ENCODE data around the gene CACNG7.

CACNG7 gene

GRCh38 chr19:53879140-53880081 is 29.7 kb upstream of the CACNG7 start:
- DNase-seq = peak; percentile 88

- DNase-seq = no peak
These were observed 28.2 kb upstream of the CACNG7 start for GRCh38 chr19:53880711-53881481.

- DNase-seq = peak; percentile 76
These were observed 27.3 kb upstream of the CACNG7 start, which contains the start of gene PRKCG for GRCh38 chr19:53881482-53882390. Gene PRKCG (plus strand): TSS chr19:53882197. CDS start chr19:53882495, 298 bp downstream.

GRCh38 chr19:53882391-53883050 is 26.6 kb upstream of the CACNG7 start:
- no peak for DNase-seq

- peak; percentile 58 for DNase-seq
These were observed 25.8 kb upstream of the CACNG7 start for GRCh38 chr19:53883231-53883661.

- no peak for DNase-seq
These were observed 25.3 kb upstream of the CACNG7 start for GRCh38 chr19:53883741-53884140.

GRCh38 chr19:53884256-53884655 is 24.8 kb upstream of the CACNG7 start:
- no peak for DNase-seq

- DNase-seq = no peak
These were observed 24.0 kb upstream of the CACNG7 start for GRCh38 chr19:53885036-53885435.

- DNase-seq = no peak
These were observed 16.6 kb upstream of the CACNG7 start for GRCh38 chr19:53892301-53892980.

GRCh38 chr19:53892981-53893325 is 16.1 kb upstream of the CACNG7 start:
- DNase-seq = no peak

GRCh38 chr19:53894707-53895106 is 14.4 kb upstream of the CACNG7 start:
- no peak for DNase-seq

- no peak for DNase-seq
These were observed 12.4 kb upstream of the CACNG7 start for GRCh38 chr19:53896682-53897081.

- no peak for DNase-seq
These were observed 11.6 kb upstream of the CACNG7 start for GRCh38 chr19:53897459-53897858.

GRCh38 chr19:53898166-53898565 is 10.9 kb upstream of the CACNG7 start:
- no peak for DNase-seq

GRCh38 chr19:53898636-53899341 is 10.3 kb upstream of the CACNG7 start:
- no peak for DNase-seq

GRCh38 chr19:53900191-53900860 is 8.8 kb upstream of the CACNG7 start:
- no peak for DNase-seq

- peak; percentile 49 for DNase-seq
These were observed 5.9 kb upstream of the CACNG7 start for GRCh38 chr19:53903055-53903680.

- DNase-seq = no peak
These were observed 4.2 kb upstream of the CACNG7 start for GRCh38 chr19:53904909-53905308.

- no peak for DNase-seq
These were observed 3.3 kb upstream of the CACNG7 start for GRCh38 chr19:53905787-53906186.
